CD4-positive, alpha-beta T cell treated with Interleukin-21 for 1 hour (primary cell): Measurements from ENCODE around the gene RBM26.

ENCODE experiments used
- DNase-seq: peaks from one replicate; pipeline ENCODE4 v3.0.0-alpha.2; 2020

The RBM26 gene

DNA sequence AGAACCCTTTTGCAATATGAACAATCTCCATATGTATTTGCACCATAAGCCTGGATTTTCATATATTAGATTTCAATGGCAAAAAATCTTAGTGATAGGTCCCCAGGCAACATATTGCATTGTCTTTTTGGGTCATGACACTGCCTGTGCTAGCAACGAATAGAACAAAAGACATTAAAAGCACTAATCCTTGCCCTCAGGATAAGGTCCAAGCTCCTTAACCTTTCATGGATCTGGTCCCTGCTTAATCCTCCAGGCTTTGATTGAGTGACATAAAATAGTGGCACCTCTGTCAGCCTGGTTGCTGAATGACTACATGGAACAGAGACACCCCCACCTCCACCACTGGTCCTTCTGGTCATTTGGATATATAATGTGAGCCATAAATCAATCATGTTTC lies 134.4 kb downstream of the RBM26 start:
- no peak for DNase-seq

DNA sequence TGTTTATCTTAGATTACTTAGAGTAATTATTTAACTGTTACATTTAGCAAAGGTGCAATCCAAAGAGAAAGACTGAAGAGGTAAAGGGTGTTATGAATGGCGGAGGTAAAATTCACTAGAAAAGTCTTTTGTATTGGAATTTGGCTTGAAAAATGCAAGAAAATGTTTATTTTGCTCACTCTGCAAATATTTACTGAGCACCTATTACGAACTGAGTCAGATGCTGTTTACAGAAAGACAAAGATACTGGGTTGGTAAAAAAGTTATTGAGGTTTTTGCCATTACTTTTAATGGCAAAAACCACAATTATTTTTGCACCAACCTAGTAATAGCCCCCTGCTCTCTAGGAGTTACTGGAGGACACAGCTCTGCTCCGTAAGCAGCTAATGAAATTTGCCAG lies 135.2 kb downstream of the RBM26 start:
- DNase-seq: no peak
